ENCODE data around the gene LRMDA.
"Not testable (repeated sequence)": the region's sequence is repeated elsewhere in the genome, so short reads cannot be mapped to it uniquely, and the experiment has no call there.

The LRMDA gene

DNA sequence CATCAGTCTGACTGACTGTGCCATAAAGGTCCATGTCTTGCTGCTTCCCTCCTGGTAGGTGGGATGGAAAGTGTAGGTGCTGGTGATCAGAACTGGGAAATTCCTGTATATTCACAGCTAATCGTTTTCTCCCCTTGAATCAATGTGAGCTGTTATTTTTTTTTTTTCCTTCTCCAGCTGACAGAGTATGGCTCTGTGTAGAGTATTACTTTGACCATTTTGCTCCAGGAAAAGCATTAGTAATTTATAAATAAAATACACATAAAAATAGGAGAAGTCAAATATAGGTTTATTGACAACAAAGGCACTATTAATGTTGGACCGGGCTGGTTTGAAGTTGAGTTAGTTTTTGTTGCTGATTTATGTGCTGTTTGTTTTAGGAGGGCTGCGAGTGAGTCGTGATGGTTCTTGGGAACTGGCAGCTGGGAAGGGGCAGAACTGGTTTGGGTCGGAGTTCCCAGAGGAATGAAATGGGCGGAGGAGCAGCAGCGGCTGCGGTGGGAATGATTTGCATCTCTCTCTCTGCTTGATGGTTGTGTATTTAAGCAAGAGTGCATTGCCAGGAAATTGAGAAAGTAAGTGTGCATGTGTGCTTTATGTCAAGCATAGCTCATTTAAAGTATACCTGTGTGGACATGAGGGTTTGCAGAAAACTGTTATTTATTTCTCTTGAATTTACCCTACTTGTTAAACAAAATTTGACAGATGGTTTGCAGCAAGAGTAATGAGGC is 80.9 kb downstream of the LRMDA start:
- Histone ChIP-seq H3K9ac (ENCODE audit: low read length) (no peak overlapping the region), H3K4me2 (ENCODE audit: low read length) (no peak overlapping the region), H3K4me1 (ENCODE audit: low read length) (no peaks in the 10 kb centered on the region), H4K20me1 (ENCODE audit: insufficient read depth, low read length) (no peaks in the 10 kb centered on the region), H3K9me3 (ENCODE audit: insufficient read depth, low read length) (no peaks in the 10 kb centered on the region), H3K79me2 (ENCODE audit: low read length) (no peaks in the 10 kb centered on the region), H3K27me3 (ENCODE audit: low read depth, low read length) (no peaks in the 10 kb centered on the region), H3K4me3 (ENCODE audit: low read length) (no peak overlapping the region), H3K27ac (ENCODE audit: low read length) (no peak overlapping the region), H3K36me3 (replicated peaks; ENCODE audit: low read depth, low read length) (no peaks in the 10 kb centered on the region), H2AFZ (ENCODE audit: low read depth, low read length) (no peak overlapping the region)
- TF ChIP-seq CTCF (IDR thresholded peaks at IDR 0.05; ENCODE audit: low read depth, low read length) (no peak), EZH2phosphoT487 (IDR thresholded peaks at IDR 0.05; ENCODE audit: low read depth) (no peak)

DNA sequence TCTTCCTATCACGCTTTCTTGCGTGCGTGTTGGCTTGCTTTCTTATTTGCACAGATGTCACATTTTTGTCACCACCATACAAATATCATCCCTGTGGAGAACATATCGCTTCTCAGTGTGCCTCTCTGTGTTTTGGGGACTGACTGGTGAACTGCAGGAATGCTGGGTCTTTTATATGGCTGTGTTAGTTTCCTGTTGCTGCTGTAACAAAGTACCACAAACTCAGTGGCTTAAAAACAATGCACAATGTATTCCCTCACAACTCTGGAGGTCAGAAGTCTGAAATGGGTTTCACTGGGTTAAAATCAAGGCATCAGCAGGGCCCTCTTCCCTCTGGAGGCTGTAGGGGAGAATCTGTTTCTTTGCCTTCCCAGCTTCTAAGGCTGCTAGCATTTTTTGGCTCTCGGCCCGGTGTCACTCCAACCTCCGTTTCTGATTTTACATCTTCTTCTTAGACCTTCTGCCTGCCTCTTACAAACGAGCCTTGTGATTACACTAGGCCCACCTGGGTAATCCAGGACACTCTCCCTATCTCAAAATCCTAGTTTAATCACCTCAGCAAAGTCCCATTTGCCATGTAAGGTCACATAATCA is 82.0 kb downstream of the LRMDA start:
- Histone ChIP-seq H3K9me3 (ENCODE audit: insufficient read depth, low read length) (no peaks in the 10 kb centered on the region), H3K9ac (ENCODE audit: low read length) (no peak overlapping the region), H3K4me3 (ENCODE audit: low read length) (no peak overlapping the region), H3K36me3 (replicated peaks; ENCODE audit: low read depth, low read length) (no peaks in the 10 kb centered on the region), H3K4me1 (ENCODE audit: low read length) (no peaks in the 10 kb centered on the region), H3K4me2 (ENCODE audit: low read length) (no peak overlapping the region), H4K20me1 (ENCODE audit: insufficient read depth, low read length) (no peaks in the 10 kb centered on the region), H3K27me3 (ENCODE audit: low read depth, low read length) (no peaks in the 10 kb centered on the region), H3K79me2 (ENCODE audit: low read length) (no peaks in the 10 kb centered on the region), H2AFZ (ENCODE audit: low read depth, low read length) (no peak overlapping the region), H3K27ac (ENCODE audit: low read length) (no peak overlapping the region)
- no peak for TF ChIP-seq CTCF (IDR thresholded peaks at IDR 0.05; ENCODE audit: low read depth, low read length)
- TF ChIP-seq EZH2phosphoT487 (IDR thresholded peaks at IDR 0.05; ENCODE audit: low read depth), result no peak

DNA sequence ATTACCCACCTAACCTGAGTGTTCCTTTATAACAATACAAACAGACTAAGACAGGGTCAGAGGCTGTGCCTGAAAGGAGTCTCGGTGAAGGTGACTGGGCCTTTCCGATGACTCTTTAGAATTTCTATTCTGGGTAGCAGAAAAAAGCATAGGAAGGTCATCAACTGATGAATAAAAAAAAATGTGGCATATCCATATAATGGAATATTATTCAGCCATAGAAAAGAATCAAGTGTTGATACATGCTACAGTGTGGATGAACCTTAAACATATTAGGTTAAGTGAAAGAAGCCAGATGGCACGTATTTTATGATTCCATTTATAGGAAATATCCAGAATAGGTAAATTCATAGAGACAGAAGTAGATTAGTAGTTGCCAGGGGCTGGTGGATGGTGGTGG is 83.4 kb downstream of the LRMDA start:
- no peaks in the 10 kb centered on the region for H3K27me3 ChIP-seq (ENCODE audit: low read depth, low read length)
- no peak overlapping the region for H3K9ac ChIP-seq (ENCODE audit: low read length)
- no peak overlapping the region for H2AFZ ChIP-seq (ENCODE audit: low read depth, low read length)
- H3K4me3 ChIP-seq (ENCODE audit: low read length), result no peak overlapping the region
- TF ChIP-seq EZH2phosphoT487 (IDR thresholded peaks at IDR 0.05; ENCODE audit: low read depth), result no peak
- no peak for TF ChIP-seq CTCF (IDR thresholded peaks at IDR 0.05; ENCODE audit: low read depth, low read length)
- H3K36me3 ChIP-seq (replicated peaks; ENCODE audit: low read depth, low read length), result no peaks in the 10 kb centered on the region
- no peaks in the 10 kb centered on the region for H4K20me1 ChIP-seq (ENCODE audit: insufficient read depth, low read length)
- H3K79me2 ChIP-seq (ENCODE audit: low read length), result no peaks in the 10 kb centered on the region
- no peaks in the 10 kb centered on the region for H3K9me3 ChIP-seq (ENCODE audit: insufficient read depth, low read length)
- H3K4me1 ChIP-seq (ENCODE audit: low read length), result no peaks in the 10 kb centered on the region
- no peak overlapping the region for H3K27ac ChIP-seq (ENCODE audit: low read length)
- H3K4me2 ChIP-seq (ENCODE audit: low read length), result no peak overlapping the region

DNA sequence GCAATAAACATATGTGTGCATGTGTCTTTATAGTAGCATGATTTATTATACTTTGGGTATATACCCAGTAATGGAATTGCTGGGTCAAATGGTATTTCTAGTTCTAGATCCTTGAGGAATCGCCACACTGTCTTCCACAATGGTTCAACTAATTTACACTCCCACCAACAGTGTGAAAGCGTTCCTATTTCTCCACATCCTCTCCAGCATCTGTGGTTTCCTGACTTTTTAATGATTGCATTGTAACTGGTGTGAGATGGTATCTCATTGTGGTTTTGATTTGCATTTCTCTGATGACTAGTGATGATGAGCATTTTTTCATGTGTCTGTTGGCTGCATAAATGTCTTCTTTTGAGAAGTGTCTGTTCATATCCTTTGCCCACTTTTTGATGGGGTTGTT is 84.7 kb downstream of the LRMDA start:
- not testable (repeated sequence) for H3K4me3 ChIP-seq (ENCODE audit: low read length); H3K79me2 ChIP-seq (ENCODE audit: low read length); H3K9me3 ChIP-seq (ENCODE audit: insufficient read depth, low read length); H3K4me1 ChIP-seq (ENCODE audit: low read length); H2AFZ ChIP-seq (ENCODE audit: low read depth, low read length); H3K36me3 ChIP-seq (replicated peaks; ENCODE audit: low read depth, low read length); H3K27ac ChIP-seq (ENCODE audit: low read length); H4K20me1 ChIP-seq (ENCODE audit: insufficient read depth, low read length); H3K4me2 ChIP-seq (ENCODE audit: low read length); H3K27me3 ChIP-seq (ENCODE audit: low read depth, low read length); H3K9ac ChIP-seq (ENCODE audit: low read length)

GRCh38 chr10:75519213-75519612 is 87.8 kb downstream of the LRMDA start:
- H3K4me2 ChIP-seq (ENCODE audit: low read length); H3K9ac ChIP-seq (ENCODE audit: low read length); H3K4me3 ChIP-seq (ENCODE audit: low read length); H3K27ac ChIP-seq (ENCODE audit: low read length); H3K27me3 ChIP-seq (ENCODE audit: low read depth, low read length); H3K4me1 ChIP-seq (ENCODE audit: low read length); H3K9me3 ChIP-seq (ENCODE audit: insufficient read depth, low read length); H4K20me1 ChIP-seq (ENCODE audit: insufficient read depth, low read length); H3K79me2 ChIP-seq (ENCODE audit: low read length); H2AFZ ChIP-seq (ENCODE audit: low read depth, low read length); H3K36me3 ChIP-seq (replicated peaks; ENCODE audit: low read depth, low read length): not testable (repeated sequence)

DNA sequence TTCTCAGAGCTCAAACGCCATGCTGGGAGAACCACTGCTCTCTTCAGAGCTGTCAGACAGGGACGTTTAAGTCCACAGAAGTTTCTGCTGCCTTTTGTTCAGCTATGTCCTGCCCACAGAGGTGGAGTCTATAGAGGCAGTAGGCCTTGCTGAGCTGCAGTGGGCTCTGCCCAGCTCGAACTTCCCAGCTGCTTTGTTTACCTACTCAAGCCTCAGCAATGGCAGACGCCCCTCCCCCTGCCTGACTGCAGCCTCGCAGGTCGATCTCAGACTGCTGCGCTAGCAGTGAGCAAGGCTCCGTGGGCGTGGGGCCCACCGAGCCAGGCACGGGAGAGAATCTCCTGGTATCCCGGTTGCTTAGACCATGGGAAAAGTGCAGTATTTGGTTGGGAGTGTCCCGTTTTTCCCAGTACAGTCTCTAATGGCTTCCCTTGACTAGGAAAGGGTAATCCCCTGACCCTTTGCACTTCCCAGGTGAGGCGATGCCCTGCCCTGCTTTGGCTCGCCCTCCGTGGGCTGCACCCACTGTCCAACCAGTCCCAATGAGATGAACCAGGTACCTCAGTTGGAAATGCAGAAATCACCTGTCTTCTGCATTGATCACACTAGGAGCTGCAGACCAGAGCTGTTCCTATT is 89.9 kb downstream of the LRMDA start:
- not testable (repeated sequence) for H3K4me1 ChIP-seq (ENCODE audit: low read length); H3K27me3 ChIP-seq (ENCODE audit: low read depth, low read length); H3K79me2 ChIP-seq (ENCODE audit: low read length); H4K20me1 ChIP-seq (ENCODE audit: insufficient read depth, low read length); H3K9me3 ChIP-seq (ENCODE audit: insufficient read depth, low read length); H3K4me3 ChIP-seq (ENCODE audit: low read length); H3K9ac ChIP-seq (ENCODE audit: low read length); H3K36me3 ChIP-seq (replicated peaks; ENCODE audit: low read depth, low read length); H2AFZ ChIP-seq (ENCODE audit: low read depth, low read length); H3K27ac ChIP-seq (ENCODE audit: low read length); H3K4me2 ChIP-seq (ENCODE audit: low read length)

Measured in OCI-LY3 (cell line).